ENCODE measurements around the gene PPFIA2. TPM values are rescaled to one million over a fixed set of nuclear protein-coding genes. Genes with fewer than 3 reads are reported as not detected.

PPFIA2 gene
- total and polyA plus RNA-seq, 7 donors: 0.04 to 1.2 (median 0.25) TPM

DNA sequence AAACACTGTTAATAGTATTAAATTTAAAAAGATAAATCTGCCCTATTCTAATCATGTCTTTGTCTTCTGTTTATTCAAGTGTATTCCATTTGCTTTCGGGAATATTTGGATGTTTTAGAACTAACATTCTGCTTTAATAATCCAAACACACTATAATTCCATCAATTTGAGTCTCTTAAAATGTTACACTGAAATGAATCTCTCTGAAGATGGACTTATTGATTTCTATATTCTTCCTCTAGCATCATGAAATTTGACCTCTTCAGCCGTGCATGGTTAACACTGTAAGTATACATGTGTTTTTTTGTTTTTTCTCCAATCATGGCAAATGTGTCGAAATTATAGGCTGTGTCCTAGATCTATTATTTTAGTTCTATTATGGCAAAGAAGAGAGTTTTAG, 342.1 kb downstream of the PPFIA2 start:
- Histone ChIP-seq H3K4me3 (no peak overlapping the region), H3K27ac (no peak overlapping the region), H3K27me3 (ENCODE audit: insufficient read depth in 3 of 3, low read length in 2 of 3) (no peaks in the 10 kb centered on the region), H3K9me3 (peaks cover 12% of the 10 kb centered on the region), H3K36me3 (ENCODE audit: insufficient read depth in 1 of 2, low read depth in 1 of 2) (no peaks in the 10 kb centered on the region), H3K4me1 (no peaks in the 10 kb centered on the region)
- DNase-seq: no peak
- TF ChIP-seq, protein P1, sequence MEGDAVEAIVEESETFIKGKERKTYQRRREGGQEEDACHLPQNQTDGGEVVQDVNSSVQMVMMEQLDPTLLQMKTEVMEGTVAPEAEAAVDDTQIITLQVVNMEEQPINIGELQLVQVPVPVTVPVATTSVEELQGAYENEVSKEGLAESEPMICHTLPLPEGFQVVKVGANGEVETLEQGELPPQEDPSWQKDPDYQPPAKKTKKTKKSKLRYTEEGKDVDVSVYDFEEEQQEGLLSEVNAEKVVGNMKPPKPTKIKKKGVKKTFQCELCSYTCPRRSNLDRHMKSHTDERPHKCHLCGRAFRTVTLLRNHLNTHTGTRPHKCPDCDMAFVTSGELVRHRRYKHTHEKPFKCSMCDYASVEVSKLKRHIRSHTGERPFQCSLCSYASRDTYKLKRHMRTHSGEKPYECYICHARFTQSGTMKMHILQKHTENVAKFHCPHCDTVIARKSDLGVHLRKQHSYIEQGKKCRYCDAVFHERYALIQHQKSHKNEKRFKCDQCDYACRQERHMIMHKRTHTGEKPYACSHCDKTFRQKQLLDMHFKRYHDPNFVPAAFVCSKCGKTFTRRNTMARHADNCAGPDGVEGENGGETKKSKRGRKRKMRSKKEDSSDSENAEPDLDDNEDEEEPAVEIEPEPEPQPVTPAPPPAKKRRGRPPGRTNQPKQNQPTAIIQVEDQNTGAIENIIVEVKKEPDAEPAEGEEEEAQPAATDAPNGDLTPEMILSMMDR (IDR thresholded peaks at IDR 0.05): no peak
- WGBS, 3 donors: 46 to 51% (median 49%) methylated on average over 2 to 3 of the region's 3 CpGs
- ATAC-seq: no peak
- intact Hi-C loops (cut with DNase I): no loop called here

DNA sequence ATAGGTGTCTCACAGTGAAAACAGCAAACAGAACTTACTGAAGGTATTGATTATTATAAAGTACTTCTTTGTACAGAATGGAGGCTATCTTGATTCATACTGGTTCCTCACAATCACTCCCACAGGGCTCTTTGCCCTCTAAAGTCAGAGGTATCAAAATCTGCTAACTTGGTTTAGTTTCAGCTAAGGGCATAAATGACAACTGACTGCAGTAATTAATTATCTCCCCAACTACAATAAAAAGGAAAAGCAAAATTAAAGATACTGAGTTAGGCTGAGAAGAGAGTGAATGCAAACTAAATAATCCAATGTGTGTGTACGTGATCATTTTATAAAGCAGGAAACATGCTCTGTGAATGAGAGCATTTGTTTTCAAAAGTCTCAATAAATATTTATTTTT, 342.6 kb downstream of the PPFIA2 start:
- Histone ChIP-seq H3K36me3 (ENCODE audit: insufficient read depth in 1 of 2, low read depth in 1 of 2) (no peaks in the 10 kb centered on the region), H3K27me3 (ENCODE audit: insufficient read depth in 3 of 3, low read length in 2 of 3) (no peaks in the 10 kb centered on the region), H3K9me3 (peaks cover 12% of the 10 kb centered on the region), H3K27ac (no peak overlapping the region), H3K4me1 (no peaks in the 10 kb centered on the region), H3K4me3 (no peak overlapping the region)
- intact Hi-C loops (cut with DNase I): no loop called here
- ATAC-seq (no peak), DNase-seq (no peak)
- 84 to 89% (median 89%) methylated on average over 1 of the region's 1 CpG for WGBS, 3 donors
- TF ChIP-seq, protein P1 (IDR thresholded peaks at IDR 0.05): no peak

DNA sequence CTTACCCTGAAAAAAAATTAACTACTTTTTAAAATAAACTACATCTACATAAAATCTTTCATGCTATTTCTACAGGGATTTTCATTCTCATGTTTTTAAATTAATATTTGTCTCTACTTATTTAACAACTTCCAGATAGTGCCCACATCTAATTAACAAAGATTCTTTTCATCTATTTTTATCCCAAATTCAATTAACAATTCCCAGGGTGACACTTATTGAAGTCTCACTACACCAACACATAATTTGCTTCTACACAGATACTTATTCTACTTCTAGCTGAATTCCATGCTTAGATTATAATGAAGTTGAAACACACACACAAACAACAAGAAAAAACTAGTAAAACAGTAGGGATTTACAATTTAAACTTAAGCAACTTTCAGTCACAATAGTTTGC, 344.7 kb downstream of the PPFIA2 start:
- ATAC-seq: no peak
- Histone ChIP-seq H3K27me3 (ENCODE audit: insufficient read depth in 3 of 3, low read length in 2 of 3) (no peaks in the 10 kb centered on the region), H3K36me3 (ENCODE audit: insufficient read depth in 1 of 2, low read depth in 1 of 2) (no peaks in the 10 kb centered on the region), H3K27ac (no peak overlapping the region), H3K9me3 (no peaks in the 10 kb centered on the region), H3K4me1 (no peaks in the 10 kb centered on the region), H3K4me3 (no peak overlapping the region)
- TF ChIP-seq, protein P1 (IDR thresholded peaks at IDR 0.05): no peak
- intact Hi-C loops (cut with DNase I): no loop called here
- DNase-seq: no peak

GRCh38 chr12:81412940-81413339, 346.2 kb downstream of the PPFIA2 start:
- WGBS, 3 donors: 36 to 53% (median 41%) methylated on average over 1 of the region's 1 CpG

GRCh38 chr12:81403348-81403747, 355.8 kb downstream of the PPFIA2 start:
- intact Hi-C loops (cut with DNase I): no loop called here
- TF ChIP-seq, protein P1 (IDR thresholded peaks at IDR 0.05): no peak
- ATAC-seq: no peak

More at GRCh38 chr12:81412940-81413339, 346.2 kb downstream of the PPFIA2 start:
- H3K4me3 ChIP-seq: no peak overlapping the region
- intact Hi-C loops (cut with DNase I): no loop called here
- H3K4me1 ChIP-seq: no peaks in the 10 kb centered on the region
- no peaks in the 10 kb centered on the region for H3K36me3 ChIP-seq (ENCODE audit: insufficient read depth in 1 of 2, low read depth in 1 of 2)
- no peak for ATAC-seq
- H3K27ac ChIP-seq: no peak overlapping the region
- TF ChIP-seq, protein P1 (IDR thresholded peaks at IDR 0.05): no peak
- H3K9me3 ChIP-seq: no peaks in the 10 kb centered on the region
- no peaks in the 10 kb centered on the region for H3K27me3 ChIP-seq (ENCODE audit: insufficient read depth in 3 of 3, low read length in 2 of 3)
- no peak for DNase-seq

More at GRCh38 chr12:81403348-81403747, 355.8 kb downstream of the PPFIA2 start:
- Histone ChIP-seq H3K36me3 (ENCODE audit: insufficient read depth in 1 of 2, low read depth in 1 of 2) (no peaks in the 10 kb centered on the region), H3K4me3 (no peak overlapping the region), H3K27ac (no peak overlapping the region), H3K27me3 (ENCODE audit: insufficient read depth in 3 of 3, low read length in 2 of 3) (no peaks in the 10 kb centered on the region), H3K4me1 (no peaks in the 10 kb centered on the region), H3K9me3 (no peaks in the 10 kb centered on the region)
- WGBS, 3 donors: 88 to 98% (median 93%) methylated on average over 1 of the region's 1 CpG
- no peak for DNase-seq

Measured in psoas muscle (tissue), 8 donors.